NOMO-1 treated with DMSO at 0.1 percent for 48 hours (cell line): Measurements from ENCODE around the gene PRXL2A.

Source experiments
- DNase-seq: peaks from one replicate; lab custom pipeline; 2025; ENCODE audit not compliant: unreplicated experiment; lab: John Stamatoyannopoulos, UW

The PRXL2A gene

DNA sequence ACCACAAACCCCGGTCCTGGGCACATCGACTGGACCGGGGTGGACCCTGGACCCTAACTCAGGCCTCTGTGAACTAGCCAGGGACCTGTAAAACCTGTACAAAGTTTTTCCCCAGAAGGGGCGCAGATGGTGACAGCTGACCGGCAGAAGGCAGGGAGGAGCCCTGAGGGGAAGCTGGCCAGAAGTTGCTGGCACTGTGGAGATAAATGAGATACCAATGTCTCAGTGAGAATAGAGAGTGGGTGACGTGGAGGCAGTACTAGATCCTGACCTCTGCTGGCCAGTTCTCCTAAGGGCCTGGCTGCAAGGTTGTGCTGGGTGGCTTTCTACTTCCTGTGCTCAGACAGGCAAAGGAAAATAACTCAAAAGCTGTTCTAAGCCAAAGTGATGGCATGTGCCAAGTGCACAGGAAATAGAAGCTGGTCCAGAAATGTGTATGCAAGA is 35.2 kb downstream of the PRXL2A start:
- DNase-seq, result peak; percentile 45

DNA sequence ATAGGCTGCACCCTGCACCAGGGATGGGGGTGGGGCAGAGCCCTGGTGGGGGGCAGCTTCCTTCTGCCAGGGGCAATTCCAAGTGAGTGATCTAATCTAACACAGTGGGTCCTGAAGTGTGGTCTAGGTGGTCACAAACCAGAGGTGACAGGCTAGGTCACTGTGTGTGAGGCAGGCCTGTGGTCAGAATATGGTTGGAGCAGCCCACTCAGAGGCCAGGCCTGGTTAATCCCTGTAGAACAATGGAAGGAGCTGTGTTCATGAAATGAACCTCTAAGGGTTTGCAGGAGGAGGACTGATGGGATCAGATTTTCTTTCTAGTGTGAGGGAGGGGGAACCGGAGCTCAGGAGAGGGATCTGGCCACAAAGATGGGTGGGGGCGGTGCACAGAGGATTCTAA is 35.8 kb downstream of the PRXL2A start:
- DNase-seq, result no peak

DNA sequence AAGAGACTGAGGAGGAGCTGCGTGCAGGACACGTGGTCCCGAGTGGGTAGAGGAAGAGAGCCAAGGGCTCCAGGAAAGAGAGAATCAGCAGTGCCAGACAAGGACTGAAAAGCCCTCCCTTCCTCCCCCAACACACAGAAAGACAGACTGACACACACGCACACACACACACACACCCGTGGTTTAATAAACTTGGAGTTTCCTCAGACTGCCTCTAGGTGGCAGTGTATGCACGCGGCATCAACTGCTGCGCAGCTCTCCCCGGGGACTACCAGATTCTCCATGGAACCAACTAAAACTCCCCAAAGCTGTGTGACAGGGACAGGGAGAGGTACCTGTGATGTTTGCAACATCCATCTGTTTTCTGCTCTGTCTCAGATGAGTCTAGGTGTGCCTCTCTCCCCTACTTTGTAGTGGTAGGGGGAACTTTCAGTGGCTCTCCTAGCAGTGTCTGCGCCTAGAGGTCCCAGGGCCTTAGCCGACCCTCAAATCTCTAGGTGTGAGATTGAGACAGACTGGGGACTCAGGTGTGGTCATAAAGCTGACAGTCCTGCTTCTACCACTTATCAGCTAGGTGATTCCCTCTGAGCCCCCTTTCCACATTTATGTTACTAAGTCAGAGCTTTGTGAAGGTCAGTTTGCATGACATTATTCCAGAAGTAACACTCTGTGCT is 36.4 kb downstream of the PRXL2A start:
- DNase-seq, result peak; percentile 57

DNA sequence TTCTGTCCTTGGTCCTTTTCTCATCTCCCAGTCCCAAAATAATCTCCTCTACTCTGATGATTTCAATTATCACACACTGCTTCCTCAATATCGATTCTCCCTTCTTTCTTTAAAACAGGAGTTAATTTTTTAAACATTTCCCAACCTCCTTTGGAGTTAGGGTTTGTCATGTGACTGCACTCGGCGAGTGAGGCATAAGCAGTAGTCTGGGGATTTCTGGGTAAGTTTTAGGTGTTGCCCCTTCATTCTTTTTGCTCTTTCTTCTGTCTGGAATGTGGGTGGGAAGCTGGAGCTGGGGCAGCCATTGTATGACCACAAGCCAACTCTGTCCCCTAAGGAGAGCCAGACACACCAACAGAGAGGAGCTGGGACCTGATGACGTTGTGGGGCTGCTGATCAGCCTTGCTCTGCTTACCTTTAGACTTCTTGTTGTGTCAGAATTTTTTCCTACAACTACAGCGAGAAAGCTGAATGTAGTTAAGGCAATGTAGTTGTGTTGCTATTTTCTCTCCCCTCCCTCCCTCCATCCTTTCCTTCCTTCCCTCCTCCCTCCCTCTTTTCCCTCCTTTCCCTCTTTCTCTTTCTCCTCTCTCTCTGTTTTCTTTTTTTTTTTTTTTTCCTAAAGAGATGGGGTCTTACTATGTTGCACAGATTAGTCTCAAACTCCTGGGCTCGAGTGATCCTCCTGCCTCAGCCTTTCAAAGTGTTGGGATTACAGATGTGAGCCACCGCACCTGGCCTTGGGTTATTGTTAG is 39.3 kb downstream of the PRXL2A start:
- no peak for DNase-seq

DNA sequence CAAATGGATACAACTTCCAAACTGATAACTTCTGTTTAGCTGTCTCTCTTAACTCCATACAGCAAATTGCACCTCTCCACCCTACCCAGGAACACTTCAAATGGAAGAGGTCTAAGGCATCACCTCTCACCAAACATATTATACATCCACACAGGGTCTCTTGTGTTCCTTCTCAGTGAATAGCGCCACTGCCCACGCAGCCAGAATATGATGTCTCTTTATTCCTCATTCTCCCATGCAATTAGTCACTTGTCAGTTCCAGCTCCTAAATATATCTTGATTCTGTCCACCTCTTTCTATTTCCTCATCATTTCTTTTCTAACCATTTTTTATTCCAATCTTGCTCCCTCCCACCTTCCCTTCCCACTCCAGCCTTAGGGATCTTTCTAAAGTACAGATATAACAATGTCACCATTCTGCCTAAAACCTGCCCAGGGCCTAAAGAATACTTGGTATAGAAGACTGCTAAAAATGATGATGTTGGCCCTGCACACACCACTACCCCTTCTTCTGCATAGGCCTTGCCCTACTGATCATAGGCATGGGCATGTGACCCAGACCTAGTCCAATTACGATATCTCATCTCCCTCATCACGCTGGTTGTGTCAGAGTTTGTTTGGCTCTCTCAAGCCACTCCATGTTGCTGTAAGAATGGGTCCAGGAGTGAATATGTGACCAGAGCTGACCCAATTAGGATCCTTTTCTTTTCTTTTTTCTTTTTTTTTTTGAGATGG is 40.0 kb downstream of the PRXL2A start:
- DNase-seq, result no peak

DNA sequence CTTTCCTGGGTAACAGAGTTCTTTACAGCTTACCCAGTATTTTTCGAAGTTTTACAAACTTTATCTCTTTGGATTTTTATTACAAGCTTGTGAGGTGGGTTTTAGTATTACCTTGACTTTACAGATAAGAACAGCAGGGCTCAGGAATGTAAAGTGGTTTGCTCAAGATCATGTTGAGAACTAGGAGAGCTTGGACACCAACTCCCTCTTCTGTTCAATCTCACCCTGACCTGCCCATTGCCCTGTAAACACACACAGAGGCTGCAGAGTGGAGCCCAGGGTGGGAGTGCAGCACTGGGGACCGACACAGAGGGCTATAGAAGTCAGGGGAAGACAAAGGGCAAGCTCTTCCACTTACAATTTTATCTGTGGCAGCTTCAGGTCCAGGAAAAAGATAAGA is 41.2 kb downstream of the PRXL2A start:
- no peak for DNase-seq

DNA sequence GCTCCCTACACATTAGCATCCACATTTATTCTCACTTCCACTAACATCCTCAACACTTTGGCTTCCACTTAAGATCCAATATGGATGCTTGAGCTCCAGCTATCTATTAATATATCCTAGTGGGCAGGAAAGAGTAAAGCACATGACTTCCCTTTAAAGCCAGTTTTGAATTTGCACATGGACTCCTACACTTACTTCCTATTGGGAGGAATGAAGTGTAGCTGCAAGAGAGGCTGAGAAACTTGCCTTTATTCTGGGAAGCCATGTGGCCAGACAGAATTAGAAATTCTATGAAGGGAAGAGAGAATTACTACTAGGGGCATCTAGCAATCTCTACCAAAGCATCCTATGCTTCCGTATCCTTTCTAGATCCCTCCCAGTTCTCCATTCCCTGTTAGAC is 42.8 kb downstream of the PRXL2A start:
- no peak for DNase-seq

DNA sequence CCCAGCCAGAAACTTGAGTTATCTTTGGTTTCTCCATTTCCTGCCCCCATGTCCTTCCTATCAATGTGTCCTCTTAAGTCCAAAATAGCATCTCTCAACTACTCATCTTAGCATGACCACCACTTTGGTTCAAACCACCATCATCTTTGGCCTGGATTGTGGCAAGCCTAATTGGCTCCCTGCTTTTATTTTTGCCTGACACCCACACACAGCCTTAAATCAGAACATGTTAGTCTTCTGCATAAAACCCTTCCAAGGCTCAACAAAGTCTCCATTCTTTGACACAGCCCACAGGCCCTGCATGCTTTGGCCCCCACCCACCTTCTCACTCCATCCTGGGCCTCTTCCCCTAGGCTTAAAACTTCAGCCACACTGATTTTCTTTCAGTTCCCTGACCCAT is 43.7 kb downstream of the PRXL2A start:
- DNase-seq, result no peak

DNA sequence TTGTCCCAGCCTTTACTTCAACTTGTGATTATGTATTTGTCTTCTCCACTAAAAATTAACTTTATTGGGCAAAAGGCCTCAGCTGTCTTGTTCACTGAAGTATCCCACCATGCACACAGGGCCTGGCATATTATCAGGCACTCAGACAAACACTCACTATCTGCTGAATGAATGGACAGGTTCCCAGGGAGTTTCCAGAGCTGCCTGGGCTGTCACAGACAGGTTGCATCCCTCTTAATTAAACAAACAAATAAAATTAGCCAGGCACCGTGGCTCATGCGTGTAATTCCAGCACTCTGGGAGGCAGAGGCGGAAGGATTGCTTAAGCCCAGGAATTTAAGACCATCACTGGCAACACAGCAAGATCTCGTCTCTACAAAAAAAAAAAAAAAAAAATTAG is 44.3 kb downstream of the PRXL2A start:
- no peak for DNase-seq

DNA sequence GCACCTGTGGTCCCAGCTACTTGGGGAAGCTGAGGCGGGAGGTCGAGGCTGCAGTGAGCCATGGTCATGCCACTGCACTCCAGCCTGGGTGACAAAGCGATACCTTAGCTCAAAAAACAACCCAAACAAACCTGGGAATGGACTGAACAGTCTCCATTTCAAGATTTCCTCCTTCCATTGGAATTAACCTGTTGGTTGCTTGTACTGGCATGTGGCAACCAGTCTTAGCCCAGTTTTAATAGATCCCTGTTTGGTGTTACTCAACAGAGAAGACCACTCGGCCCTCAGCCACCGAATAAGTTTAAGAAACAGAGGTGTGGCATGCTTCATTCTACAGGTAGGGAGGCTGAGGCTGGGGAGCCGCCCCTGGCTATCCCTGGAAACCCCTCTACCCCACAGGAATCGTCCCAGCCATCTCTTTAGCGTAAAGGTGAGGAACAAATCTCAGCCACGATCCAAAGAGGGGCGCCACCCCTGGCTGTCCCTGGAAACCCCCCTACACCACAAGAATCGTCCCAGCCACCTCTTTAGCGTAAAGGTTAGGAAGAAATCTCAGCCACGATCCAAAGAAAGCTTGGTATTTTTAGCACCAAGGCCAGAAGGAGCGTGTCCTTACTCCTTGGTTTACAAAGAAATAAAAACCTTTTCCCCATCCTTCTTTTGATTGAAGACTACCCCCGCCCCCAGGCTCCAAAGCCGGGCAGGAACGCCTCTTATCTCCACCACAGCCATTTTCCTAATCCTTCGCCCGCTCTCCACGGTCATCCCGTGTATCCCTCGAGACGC is 44.9 kb downstream of the PRXL2A start:
- no peak for DNase-seq

DNA sequence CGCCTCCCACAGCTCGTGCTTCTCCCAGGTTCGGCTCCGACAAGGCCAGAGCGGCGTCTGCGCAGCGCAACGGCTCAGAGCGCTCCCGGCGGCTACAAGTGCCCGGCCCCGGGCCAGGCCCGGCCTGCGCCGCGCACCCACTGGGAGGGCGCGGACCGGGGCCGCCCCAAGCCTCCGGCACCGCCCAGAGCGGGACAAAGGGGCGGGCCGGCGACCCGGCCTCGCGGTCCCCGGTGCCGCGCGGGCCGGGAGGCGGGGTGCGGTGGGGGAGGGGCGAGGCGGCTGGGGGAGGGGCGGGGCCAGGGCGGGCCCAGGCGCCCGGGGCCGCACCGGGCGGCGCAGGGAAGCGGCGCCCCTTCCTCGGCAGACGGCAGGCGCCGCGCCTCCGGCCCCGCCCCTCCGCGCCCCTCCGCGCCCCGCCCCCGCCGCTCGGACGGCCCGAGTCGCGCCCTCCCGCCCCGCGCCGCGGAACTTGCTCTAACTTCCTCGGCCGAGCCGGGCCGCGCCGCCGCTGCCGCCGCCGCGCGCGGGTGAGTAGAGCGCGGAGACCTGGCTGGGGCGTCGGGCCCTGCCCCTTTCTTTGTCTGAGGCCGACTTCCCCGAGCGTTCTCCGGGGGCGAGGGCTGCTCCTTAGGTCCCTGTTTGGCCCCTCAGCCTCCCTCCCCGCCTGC is 45.6 kb downstream of the PRXL2A start, which contains the start of gene TSPAN14:
Gene TSPAN14, plus strand, starts transcription at position 469 of the 671 bp plus-strand sequence. CDS start 34,924 bp downstream, outside the sequence.
- peak; percentile 61 for DNase-seq

DNA sequence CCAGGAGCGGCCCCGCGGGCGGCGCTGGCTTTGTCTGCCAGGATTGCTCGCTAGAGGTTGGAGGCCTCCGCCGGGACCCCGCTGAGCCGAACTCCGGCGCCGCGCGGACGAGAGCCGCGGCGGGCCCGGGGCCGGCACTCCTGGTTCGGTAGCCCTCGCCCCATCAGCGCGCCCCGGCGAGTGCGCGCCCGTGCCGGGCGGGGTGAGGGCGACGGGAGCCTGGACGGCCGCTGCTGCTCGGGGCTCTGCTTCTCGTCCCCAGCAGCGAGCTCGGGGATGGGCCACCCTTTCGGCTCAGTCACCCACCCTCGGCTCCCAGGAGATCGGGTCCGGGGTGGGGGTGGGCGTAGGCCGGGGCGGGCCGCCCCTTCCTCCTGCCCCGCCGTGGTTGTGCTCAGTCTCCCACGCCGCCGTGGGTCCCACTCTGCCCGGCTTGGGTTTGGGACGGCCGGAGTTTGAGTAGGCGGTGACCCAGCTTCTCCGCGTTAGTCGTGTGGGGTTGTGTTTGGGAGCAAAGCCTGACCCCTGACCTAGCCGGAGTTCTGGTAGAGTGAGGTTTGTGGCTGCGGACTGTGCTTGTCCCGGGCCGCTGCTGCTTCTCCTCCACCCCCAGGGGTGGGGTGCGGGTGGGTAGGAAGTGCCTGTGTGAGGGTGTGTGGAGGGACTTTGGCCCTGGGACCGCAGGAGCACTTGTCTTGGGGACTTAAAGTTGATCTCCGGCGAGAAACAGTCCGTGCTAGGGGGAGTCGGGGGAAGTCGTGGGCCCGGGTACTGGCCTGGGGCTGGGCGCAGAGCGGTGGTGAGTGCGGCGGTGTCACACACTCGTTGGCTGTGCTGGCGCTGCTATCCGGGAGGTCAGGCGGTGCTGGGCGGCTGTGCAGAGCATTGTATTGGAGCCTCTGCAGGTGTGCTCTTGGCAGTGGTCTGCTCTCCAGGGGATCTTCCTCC is 46.4 kb downstream of the PRXL2A start:
- peak; percentile 20 for DNase-seq

DNA sequence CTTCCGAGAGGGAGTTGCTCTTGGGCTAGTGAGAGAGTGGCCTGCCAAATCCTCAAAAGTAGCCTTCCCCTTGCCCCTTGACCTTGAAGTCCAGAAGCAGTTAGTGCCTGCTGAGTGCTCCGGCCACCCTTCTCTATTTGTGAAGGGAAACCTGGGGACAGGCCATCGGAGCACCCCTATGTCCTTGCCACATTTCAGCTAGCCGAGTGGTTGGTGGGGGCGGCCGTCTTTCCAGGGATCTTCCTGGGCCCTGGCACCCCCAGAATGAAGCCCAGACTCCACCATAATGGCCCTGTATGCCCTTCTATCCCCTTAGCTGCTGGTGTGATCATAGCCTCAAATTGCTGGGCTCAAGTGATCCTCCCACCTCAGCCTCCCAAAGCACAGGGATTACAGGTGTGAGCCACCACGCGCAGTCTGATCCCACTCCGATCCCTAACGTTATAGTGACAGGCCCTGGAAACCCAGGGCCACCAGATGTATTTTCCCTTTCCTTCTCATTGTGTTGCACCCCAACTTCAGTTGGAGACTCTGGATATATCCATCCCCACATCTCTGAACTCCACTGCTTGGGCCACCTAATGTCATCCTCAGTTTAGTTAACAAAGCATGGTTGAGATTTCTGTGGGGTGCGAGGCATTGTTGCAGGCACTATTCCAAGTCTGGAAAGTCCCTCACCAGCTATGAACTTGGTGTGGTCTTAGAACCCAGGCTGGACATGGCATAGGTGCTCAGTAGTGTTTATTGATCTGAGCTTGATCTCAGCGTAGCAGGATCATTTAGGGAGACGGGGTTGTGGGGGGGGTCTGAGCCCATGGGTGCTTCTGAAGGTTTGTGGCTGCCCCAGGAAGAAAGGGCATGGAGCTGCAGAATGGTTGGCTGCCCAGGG is 47.4 kb downstream of the PRXL2A start:
- DNase-seq, result no peak

DNA sequence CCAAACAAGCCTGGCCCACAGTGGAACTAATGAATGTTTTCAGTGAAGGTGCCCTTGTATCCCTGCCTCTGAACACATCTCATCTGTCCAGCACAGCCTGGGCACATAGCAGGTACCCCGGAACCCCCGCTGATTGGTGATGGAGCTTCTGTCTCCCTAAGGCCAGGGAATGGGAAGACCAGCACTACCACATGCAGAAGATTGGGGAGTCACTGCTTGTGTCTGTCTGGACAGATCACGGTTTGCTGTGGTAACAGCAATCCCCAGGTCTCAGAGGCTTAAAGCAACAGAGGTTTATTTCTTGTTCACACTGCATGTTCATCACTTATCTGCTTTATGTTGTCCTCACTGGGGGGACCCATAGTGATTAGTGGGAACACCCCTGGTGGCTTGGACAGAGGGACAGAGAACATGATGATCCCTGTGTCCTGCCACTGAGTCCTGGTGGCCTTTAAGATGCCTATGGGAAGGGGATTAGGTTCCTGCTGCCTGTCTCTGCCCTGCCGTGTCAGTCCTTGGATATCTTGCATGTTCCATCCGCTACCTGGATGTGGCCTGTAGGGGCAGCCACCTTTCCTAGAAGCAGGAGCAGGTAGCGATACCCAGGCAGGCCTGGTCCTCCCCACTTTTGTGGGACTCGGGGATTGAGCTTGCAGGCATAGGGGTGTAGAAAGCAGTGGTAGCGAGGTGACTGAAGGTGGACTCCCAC is 49.4 kb downstream of the PRXL2A start:
- no peak for DNase-seq

DNA sequence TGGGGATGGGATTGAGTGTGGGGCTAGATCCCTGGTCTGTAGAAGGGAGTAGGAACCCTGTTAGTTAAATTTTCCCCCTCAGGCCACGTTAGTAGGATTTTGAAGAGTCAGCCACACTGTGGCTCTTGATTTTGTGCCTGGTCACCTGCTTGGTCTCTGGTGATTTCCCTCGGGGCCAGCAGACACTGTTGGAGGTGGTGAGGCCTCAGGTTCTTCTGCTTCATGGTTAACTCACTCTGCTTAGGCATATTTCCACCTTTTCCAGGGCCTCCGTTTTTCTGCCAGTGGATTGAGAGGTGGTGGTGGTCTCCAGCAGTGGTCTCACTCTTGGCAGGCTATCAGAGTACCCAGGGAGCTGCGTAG is 49.9 kb downstream of the PRXL2A start:
- DNase-seq, result no peak

DNA sequence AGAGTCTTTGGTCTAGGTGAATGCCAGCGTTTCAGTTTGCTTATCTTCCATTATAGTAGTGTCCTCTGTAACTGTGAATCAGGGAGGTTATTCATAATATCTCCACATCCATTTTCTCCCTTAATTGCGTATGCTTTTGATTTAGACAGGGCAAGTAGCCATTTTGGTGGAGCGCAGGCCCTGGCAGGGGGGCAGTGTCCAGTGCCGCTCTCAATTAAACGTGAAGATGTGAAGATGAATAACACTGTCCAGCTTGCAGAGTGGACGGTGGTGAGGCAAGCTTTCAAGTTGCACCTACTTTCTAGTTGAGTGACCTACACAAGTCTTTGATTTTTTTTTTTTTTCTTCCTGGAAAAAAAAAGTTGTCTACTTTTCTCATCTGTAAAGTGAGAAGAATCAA is 50.3 kb downstream of the PRXL2A start:
- no peak for DNase-seq

DNA sequence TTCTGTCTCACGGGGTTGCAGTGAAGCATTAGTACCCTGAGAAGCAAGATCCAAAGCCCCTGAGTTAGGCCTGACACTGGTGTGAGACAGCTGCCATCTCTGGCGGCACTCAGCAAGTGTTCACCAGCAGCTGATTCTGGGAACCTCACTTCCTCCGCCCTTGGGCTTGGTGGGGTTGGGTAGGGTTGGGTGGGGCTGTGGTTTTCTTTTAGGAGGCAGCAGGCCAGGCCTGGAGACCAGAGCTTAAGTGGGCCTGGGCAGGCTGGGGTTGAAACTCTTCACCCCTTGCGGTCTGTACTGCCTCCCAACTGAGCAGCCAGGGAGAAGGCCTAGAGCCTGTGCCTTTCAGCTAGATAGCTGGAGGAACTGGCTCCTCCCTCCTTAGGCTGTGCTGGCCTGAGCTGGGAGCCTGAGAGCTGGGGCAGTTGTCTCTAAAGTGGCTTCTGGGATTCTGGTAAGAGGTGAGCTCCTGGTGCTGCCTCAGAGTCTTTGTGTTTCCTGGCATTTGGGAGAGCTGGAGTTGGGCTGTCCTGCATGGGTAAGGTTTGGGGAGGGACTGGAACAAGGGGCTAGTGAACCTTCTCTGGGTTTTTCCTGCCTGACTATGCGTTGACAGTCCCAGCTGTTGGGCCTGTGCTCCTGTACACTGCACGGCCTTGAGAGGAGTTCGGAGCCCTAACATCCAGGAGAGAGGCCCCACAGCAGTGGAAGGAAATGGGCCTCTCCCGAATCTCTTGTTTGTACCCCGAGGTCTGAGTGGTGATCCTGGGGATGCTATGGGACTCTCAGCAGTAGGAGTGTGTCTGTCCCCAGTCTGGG is 50.9 kb downstream of the PRXL2A start:
- peak; percentile 84 for DNase-seq
